Bone marrow (tissue), 2 donors: ENCODE results near the gene SLC25A1.
"Not testable (repeated sequence)": the region's sequence is repeated elsewhere in the genome, so short reads cannot be mapped to it uniquely, and the experiment has no call there.

ENCODE experiments used
- DNase-seq, 2 donors: peaks; one replicate each; lab custom pipeline; 2025; lab: John Stamatoyannopoulos, UW

Gene SLC25A1

DNA sequence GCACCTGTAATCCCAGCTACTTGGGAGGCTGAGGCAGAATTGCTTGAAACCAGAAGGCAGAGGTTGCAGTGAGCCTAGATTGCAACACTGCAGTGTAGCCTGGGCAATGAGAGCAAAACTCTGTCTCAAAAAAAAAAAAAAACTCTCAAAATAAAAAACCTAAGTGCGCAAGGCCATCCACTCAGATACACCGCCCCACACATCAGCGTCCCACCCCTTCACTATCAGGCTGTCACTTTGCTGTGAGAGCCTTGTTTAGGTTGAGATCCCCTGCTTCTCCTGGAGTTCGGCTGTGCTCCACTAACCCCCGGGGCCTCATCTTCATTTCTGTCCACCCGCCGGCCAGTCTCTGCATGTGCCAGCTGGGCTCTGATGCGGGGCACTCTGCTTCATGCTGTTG is 12.1 kb downstream of the SLC25A1 start:
- no peak for DNase-seq

DNA sequence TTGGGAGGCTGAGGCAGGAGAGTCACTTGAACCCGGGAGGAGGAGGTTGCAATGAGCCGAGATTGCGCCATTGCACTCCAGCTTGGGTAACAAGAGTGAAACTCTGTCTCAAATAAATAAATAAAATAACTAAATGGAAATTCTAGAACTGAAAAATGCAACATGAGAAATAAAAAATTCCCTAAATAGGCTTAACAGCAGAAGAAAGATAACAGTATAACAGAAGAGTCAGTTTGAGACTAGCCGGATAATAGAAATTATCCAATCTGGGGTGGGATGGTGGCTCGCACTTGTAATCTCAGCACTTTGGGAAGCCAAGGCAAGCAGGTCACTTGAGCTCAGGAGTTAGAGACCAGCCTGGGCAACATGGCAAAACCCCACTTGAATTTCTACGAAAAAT is 14.1 kb downstream of the SLC25A1 start:
- no peak for DNase-seq

DNA sequence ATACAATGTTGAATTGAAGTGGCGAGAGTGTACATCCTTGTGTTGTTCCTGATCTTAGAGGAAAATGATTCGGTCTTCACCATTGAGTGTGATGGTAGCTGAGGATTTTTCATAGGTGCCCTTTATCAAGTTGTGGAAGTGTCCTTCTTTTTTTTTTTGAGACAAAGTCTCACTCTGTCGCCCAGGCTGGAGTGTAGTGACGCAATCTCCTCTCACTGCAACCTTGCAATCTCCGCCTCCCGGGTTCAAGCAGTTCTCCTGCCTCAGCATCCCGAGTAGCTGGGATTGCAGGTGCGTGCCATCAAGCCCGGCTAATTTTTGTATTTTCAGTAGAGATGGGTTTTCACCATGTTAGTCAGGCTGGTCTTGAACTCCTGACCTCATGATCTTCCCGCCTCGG is 19.9 kb downstream of the SLC25A1 start:
- DNase-seq, result not testable (repeated sequence)

DNA sequence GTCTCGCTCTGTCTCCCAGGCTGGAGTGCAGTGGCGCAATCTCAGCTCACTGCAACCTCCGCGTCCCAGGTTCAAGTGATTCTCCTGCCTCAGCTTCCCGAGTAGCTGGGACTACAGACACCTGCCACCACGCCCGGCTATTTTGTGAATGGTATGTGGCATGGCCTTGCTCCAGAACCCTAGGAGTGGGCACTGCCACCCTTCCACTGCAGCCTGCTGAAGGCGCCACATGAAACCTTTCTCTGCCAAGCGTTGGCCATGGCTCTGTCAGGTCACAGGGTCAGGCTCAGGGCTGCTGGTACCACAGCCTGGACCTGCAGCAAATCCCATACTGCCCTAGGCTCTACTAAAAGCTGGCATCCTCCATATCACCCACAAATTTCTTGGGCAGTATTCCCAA is 22.4 kb downstream of the SLC25A1 start:
- DNase-seq, result not testable (repeated sequence)

DNA sequence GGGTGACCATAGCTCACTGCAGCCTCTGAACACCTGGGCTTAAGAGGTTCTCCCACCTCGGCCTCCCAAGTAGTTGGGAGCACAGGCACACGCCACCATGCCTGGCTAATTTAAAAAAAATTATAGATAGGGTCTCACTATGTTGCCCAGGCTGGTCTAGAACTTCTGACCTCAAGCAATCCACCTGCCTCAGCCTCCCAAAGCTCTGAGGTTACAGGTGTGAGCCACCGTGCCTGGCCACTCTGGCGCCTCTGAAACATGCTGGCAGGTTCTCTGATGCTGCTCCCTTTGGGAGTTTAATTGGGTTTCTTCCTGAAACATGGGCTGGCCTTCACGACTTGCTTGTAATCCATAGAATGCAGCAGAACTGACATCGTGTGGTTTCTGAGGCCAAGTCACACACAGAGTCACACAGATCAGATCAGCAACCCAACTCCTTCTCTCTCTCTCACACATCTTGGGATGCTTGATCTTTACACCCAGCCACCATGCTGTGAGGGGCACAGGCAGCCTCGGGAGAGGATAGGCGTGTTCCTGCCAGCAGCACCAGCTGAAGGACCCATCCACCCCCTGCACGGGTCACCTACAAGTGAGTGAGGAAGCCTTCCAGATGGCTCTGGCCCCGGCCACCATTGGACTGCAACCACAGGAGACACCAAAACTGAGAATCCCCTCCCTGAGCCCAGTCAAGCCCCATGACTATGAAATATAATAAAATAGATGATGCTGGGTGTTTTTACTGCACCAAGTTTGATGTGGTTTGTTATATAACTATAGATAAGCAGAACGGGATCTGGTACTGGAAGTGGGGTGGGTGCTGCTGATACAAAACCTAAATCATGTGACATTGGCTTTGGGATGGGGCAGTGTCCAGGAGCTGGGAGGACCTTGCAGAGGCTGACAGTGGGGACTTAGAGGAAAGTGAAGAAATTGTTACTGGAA is 25.3 kb downstream of the SLC25A1 start:
- no peak for DNase-seq

DNA sequence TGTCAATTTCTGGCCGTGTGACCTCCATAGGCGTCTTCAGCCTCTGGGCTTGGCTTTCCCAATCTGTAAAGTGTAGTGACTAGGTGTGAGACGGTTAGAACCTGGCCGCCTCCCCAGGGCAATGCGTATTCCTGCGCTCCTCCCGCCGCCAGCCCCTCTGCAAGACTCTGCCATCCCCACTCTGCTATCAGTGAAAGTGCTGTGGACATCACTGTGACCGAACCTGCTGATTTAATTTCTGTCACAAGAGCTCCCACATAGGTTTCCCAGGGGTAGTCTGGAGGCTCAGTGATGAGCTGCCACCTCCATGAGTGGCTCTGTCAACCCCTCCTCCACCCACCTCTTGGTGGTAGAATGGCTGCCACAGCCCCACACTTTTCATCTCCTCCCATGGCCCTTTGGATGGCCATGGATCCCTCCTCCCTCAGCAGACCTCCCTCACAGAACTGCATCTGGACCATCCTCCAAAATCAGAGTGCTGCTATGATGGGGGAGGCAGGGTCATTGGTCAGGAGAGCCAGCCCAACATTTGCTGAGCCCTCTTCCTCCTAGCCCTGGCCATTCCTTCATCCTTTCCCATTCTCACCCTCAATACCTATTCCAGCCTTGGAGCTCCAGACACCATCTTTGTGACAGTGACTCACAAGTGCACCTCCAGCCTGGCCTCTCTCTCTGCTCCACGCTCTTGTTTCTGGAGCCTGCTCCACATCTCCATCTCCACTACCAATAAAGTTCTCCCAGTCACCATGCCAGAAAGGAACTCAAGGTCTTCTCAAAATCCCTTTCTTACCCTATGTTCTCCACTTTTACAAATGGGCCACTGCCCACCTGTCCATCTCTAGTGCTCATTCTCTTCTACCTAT is 27.0 kb downstream of the SLC25A1 start:
- DNase-seq, result no peak

DNA sequence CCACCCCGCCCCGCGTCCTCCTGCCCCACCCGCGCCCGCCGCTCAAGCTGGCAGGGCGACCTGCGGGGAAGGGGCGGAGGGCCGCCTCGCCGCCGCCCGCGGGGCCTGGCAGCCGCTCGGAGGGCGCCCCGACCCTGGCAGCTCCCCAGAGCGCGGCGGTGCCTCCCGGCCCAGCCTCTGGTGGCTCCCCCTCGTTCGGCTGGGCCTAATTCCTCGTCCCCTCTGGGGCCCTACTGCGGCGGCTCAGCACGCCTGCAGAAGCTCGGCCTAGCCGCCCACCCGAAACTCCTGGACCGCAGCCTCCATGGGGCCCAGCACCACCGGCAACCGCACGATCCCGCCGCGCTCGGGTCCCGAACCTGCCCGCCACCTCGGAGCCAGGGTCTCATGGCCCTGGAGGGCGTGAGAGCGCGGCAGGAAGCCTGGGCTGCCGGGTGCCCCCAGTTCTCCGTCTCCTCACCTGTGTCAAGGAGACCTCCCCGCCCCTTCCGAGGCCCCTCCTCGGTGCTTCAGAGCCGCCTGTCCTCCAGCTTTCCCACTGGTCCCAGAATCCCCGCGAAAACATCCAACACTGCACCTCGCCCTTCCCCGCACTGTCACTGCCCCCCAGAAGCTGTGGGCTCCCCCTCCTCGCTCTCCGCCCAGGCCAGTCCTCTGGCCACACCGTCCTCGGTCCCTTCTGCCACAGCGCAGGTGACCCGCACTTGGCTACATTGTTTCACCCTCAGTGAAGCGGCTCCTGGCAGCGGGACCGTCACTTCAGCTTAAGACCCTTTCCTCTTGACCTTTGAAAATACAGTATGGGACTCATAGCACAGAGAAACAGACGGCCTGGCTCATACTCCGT is 27.8 kb downstream of the SLC25A1 start:
- DNase-seq, result no peak

DNA sequence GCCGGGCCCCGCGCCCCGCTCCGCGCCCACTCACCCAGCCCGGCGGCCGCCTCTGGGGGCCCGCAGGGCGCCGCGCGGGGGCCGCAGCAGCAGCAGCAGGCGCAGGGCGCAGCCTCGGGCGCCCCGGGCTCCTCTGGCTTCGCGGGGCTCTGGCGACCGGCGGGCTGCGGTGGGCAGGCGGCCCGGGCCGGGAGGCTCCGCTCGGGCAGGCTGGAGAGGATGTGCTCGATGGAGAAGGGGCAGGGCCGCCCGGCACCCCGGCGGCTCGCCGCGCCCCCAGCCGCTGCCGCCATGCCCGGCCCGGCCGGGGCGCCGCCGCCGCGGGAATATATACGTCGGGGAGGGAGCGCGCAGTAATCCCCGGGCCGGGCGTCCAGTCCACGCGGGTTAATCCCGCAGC is 28.5 kb downstream of the SLC25A1 start, which contains the start of gene GSC2:
TSS of gene GSC2 (minus strand) at position 302 of the 400 bp plus-strand sequence. CDS start at position 293, 9 bp downstream.
- DNase-seq, result no peak

DNA sequence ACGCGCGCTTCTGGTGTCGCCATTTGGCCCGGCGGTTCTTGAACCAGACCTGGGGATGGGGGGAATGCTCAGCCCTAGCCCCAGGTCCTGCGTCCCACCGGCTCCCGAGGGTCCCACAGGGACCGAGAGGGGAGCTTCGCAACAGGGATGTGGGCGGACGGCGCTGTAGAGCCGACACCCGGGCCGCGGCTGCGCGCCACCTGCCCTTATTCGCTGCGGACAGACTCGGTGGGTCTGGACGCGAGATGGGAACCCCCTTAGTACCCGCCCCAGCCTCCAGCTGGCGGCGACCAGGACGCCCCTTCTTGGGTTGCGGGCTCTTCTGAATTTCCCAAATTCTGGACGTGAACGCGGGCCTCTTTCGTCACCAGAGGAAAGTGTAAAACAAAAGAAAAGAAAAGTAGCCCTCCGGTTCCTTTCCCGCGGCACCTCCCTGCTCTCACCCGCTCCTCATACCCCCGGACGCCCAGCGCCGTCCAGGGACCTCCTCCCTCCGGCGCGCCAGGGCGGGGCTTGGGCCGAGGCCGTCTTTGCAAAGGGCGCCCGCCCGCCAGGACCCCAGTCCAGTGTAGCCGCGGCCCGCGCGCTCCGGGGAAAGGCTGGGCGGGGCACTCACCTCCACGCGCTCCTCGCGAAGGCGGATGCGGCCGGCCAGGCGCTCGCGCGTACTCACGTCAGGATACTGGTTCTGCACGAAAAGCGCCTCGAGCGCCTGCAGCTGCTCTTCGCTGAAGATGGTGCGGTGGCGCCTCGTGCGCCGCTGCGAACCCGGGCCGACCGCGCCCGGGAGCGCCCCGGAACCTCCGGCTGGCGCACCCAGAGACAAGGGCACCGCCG is 29.3 kb downstream of the SLC25A1 start:
- DNase-seq, result no peak

DNA sequence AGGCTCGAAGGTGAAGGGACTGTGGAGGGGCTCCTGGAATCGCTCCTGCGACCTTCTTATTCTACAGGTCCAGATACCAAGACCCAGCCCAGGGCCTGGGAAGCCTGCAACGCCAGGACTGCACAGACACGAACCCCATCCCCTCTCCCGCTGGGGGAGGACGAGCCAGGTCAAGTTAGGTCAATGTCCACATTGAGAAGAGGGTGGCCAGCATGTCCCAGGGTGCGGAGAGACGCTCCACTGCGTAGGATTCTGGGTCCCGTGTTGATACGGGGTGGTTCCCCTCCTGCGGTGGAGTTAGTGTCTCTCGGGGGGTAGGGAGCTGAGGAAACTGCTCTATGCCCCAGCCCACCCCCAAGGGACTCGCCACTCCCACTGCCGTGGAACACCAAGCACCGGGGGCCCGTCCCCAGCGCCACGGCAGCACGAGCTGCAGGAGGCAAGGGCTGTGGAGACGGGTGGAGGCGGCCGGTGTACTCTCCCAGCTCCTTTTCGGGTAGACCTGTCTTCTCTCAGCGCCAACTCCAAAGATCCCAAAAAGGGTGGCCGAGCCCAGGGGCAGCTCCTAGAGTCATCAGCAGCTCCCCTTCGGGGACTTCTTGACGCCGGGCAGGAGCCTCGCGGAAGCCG is 30.0 kb downstream of the SLC25A1 start:
- DNase-seq, result no peak

DNA sequence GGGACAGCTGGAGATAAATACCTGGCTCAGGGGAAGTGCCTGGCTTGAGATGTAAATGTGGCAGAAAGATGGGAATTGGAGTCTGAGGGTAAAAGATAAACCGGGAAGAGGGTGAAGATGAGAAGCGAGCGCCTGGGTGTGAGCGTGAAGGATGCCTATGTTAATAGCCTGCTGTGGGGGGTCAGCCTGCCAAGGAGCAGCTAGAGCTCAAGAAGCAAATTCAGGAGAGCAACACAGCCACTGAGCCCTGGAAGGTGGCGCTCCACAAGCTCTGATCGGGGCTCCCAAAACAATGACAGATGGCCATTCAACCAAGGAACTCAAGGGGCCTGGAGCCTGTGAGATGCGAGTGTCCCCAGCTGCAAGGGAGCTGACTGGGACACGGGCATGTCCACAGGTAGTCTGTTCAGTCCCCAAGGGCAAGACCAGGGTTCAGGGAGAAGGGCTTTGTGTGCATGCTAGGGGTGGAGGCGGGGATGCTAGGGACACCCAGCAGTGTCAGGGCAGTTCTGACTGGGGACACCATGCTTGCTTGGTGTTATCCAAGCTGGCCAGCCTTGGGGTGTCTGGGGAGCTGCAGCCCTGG is 31.2 kb downstream of the SLC25A1 start:
- DNase-seq, result no peak

DNA sequence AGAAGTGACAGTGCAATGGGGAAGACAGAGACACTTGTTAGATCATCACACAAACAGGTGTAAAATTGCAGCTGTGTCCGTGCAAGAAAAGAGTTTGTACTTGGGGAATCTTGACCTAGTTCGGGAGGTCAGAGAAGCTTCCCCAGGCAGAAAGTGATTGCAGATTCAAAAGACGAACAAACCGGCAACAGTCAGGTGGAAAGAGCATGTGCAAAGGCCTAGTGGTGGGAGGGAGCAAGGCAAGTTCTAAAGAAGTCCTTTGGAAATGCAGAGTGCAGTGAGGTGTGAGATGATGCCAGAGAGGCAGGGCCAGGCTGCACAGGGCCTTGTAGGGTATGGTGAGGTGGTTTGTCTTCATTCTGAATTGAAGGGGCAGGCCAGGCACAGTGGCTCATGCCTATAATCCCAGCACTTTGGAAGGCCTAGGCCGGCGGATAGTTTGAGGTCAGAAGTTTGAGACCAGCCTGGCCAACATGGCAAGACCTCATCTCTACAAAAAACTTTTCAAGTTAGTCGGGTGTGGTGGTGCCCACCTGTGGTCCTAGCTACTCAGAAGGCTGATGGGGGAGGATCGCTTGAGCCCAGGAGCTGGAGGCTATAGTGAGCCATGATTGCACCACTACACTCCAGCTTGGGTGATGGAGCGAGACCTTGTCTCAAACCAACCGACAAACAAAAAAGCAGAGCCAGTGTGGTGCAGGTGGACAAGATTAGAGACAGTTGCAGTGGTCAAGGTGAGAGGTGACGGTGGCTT is 32.1 kb downstream of the SLC25A1 start:
- no peak for DNase-seq

DNA sequence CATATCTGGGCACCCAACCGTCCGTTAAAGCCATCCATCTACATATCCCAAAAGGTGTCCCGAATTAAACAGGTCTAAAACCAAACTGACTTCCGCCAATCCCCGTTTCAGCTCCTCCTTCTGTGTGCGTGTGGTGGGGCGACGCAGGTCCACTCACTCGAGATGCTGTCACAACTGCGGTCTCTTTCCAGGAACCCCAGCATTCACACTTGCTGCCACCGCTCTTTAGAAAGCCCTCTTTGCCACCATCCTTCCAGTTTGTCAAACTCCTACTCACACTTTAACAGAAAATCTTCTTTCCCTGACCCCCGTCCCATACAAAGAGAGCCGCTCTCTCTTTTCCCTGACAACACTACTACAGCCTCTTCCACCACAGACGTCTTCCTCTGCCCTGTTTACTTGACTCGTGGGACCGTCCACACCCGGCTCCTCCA is 34.6 kb downstream of the SLC25A1 start:
- peak in 1 of 2 donors; percentile 33 for DNase-seq

DNA sequence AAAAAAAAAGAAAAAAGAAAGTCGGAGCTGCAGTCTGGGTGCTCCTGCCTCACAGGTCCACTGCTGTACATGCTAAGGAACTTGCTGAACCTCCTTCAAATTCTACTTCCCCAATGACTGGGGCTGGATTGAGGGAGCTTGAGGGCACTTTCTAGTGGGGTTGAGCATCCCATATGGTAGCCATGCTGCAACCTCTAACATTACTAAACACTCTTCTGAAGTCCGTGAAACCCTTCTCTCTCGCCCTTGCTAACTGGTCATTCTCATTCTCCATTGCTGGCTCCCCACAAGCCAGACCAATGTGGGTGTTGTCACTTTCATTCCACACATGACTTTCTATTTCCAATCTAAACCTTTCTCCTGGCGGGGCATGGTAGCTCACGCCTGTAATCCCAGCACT is 35.3 kb downstream of the SLC25A1 start:
- no peak for DNase-seq

DNA sequence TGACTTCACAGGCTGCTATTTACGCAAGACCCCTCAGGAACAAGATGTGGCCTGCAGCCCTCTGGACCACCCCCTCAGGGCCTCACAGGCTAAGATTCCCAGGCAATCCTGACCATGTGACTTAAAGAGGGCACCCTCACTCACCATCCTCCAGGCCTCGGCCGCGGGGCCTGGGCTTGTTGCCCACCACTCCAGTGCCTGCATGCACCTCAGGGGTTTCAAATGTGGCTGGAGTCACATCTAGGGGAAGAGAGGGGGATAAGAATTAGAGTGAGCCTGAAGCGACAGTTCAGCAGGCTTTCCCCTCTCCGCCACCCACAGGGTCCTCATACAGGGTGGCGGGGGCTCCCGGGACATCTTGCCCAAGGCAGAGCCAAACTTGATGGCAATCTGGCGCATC is 36.1 kb downstream of the SLC25A1 start:
- no peak for DNase-seq

DNA sequence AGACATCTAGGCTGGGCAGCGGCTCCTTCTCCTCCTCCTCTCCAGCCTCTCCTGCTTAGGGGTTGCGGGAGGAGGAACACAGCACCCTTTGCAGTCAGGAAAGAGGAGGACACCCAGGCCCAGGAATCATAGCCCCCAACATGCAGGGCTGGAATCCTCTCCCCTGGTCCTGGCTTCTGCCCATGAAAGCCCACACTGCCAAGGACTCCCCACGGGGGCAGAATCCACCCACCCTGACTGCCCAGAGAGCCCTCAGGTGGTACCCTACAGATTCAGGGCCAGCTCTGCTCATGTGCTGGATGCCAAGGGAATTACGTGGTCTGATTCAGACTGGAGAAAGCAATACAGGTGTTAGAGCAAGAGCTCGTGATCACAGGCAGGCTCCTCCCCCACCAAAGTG is 38.6 kb downstream of the SLC25A1 start:
- DNase-seq, result no peak

DNA sequence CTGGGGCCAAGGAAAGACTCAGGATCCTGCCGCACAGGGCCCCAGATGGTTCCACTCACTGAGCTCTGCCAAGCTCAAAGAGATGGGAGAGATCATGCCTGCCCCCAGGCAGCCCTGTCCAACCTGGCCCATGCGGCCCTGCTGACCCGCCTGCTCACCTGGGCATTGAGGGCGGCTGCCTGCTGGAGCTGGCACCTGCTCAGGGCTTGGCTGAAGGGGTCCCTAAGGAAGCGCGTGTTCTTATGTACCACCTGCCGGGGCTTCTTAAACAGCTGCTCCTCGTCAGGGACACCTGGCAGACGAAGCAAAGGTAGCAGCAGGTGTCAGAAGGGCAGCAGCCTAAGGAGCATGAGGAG is 39.6 kb downstream of the SLC25A1 start:
- DNase-seq, result no peak

DNA sequence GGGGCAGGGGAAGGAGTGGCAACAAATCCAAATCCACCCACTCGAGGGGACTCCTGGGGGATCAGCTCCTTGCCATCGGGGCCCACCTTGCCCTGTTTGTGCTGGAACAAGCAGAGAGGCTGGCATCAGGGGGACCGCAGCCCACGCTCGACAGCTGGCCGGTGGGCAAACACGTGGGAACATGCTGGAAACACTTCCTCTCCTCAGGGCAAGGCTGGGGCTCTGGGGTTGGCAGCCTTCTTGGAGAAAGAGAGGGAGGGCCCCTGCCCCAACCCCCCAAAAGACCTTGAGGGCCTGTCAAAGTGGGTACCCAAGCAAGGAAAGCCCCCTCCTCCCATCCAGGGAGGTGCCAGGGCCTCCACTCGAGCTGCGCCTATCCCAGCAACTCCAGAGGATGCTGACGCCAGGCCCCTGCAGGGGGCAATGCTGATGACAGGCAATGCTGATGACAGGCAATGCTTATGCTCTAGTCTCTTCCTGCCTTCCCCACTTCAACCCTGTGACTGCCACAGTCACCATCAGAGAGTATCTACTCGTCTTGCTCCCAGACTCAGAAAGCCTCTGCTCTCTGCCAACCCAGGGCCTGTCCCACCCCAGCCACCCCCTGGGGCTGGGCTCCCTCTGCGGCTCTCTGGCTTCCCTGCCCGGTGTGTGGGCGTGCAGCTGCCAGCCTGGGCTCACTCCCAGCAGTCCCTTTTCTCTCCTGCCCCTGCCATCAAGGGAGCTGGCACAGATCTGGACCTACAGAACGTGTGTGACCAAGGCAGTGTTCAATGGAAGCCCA is 40.1 kb downstream of the SLC25A1 start:
- no peak for DNase-seq
